NCI-H1930 (cell line): Measurements from ENCODE around the gene C1orf159.

ENCODE experiments used
- DNase-seq, 2 experiments: peaks; one replicate each; lab custom pipeline; 2025; lab: John Stamatoyannopoulos, UW

Gene C1orf159

DNA sequence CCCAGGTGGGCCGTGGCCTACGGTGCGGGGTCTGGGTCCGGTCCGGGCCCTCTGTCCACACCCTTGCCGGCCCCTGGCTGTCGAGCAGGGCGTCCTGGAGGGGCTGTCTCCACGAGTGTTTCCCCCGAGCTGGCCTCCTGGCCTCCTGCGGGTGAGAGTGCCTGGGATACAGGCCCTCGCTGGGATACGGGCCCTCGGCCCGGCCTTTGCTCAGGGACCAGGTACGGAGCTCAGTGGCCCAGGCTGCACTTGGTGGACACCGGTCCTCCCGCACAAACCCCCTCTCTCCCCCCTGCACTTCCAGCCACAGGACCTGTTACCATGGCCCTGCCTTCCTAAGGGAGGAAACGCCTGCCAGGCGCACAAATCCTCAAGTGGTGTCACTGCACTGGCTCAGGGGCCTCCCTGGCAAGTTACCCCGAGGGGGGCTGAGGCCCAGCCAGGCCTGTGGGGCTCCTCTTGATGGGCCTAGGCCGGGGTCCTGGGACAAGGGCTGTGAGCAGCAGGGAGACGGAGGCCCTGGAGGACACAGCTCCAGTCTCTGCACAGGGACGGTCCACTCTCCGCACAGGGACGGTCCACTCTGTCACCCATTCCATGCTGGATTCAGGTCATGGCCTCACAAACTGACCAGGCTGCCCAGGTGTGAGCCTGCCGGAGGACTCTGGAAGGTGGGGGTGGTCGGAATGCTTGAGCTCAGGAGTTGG, 23.6 kb downstream of the C1orf159 start:
- no peak for DNase-seq

DNA sequence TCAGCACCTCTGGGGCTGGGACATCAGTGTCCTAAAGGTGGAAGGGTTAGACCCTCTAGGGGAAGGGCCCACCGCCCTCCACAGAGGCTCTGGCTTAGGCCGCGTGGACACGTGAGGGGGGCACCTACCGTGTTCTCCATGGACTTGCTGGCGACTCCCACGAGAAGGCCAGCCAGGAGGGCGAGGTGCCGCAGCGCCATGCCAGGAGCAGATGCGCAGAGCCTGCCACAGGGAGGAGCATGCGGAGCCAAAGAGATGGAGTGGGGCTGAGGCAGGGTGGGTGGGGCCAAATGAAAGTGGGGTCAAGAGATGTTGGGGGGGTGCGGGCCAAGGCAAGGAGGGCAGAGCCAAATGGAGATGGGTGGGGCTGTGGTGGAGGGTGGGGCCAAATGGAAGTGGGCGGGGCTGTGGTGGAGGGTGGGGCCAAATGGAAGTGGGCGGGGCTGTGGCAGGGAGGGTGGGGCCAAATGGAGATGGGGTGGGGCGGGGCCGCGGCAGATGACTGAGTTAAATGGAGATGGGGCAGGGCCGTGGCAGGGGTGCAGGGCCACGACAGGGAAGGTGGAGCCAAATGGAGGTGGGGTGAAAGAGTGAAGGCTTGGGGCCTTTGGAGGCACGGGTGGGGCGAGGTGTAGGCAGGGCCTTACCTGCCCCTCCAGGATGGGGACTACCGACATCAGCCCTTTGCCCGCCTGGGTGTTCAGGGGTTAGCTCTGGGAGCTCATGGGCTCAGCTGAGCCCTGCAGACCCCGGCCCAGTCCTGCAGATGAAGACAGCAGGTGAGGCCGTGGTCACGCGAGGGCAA, 24.3 kb downstream of the C1orf159 start:
- DNase-seq = no peak

- no peak for DNase-seq
These were observed 25.2 kb downstream of the C1orf159 start for GRCh38 chr1:1090424-1091343.

DNA sequence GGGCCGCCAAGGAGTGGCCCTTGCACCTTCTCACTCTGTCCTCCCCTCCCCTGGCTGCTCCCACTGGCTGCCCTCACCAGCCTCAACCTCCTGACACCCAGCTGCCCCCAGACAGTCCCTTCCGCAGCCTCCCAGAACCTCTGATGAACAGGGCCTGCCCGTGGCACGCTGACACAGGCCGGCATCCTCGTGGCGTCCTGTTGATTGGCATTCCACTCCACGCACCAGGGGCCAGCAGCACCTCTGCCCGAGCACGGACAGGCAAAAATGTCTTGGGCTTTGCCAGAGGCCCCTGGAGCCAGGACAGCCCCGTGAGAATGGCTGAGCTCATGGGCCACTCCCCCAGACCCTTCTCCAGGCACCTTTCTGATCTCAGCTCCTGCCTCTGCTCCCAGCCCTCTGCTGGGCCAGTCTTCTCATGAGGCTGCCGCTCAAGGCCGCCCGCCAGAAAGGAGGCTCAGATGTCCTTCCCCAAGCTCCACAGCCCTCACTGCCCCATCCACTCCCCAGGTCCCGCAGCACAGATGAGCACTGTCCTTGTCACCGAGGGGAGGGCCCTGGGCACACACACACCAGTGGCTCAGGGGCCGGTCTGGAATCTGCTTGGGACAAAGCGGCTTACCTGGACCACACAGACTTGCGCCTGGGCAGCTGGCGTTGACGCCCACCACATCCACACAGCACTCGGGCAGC, 26.0 kb downstream of the C1orf159 start:
- no peak for DNase-seq

DNA sequence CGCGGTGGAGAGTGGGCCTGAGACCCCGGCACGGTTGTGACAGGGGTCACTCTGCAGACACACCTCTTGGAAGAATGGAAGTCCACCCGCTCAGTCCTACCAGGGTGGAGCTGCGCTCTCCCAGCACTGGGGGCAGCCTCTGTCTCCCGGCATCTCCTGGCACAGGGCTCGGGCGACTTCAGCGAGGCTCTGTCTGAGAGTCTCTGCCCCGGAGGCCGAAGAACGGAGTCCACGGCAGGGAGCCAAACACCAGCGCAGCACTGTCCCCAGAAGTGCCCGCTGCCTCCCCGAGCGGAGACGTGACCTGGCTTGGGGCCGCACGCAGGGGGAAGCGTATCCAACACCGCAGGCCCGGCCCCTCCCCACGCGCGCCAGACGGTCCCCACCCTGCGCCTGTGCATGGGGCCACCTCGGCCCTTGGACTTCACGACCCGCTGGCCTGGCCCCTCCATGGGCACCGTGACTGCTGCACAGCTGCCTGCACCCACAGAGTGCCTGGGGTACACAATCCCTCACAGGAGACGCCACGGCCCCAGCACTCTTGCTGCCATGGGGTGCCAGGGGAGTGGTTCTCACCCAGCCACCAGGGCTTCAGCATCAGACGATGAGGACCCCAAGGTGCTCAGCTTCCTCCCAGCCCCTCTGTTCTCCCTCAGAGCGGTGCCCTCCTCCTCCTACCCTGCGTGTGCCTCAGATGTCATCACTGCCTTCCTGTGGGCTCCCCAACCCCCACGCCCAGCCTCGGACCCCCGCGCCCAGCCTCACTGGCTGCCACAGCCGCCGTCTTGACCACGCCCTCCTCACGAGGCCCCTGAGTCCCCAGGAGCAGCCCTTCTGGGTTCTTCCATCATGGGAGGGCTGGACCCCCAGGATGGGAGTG, 26.8 kb downstream of the C1orf159 start:
- no peak for DNase-seq

GRCh38 chr1:1088029-1088800, 27.7 kb downstream of the C1orf159 start:
- no peak for DNase-seq

DNA sequence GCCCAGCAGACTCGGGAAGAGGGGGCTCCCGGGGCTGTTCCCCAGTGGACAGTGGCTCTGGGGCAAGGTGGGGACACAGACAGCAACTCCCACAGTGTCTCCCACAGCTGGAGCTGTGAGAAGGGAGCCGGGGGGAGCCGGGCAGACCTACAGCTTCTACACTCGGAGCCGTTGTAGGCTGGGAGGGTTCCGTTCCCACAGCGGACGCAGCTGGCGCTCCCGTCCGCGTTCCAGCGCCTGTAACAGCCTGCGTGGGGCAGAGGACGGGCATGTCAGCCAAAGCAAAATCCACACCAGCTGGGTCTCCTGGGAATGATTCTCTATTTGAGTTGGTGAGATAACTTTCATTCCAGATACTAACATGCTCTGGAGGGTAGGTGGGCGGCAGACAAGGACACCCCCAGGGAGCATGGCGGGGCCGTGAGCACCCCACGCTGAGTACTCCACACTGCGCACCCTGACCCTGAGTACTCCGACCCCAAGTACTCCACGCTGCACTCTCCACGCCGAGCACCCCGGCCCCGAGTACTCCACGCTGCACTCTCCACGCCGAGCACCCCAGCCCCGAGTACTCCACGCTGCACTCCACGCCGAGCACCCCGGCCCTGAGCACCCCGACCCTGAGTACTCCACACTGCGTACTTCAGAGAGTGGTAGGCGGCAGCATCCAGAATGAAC, 28.4 kb downstream of the C1orf159 start:
- no peak for DNase-seq

- DNase-seq = no peak
These were observed 29.0 kb downstream of the C1orf159 start for GRCh38 chr1:1086911-1087341.

DNA sequence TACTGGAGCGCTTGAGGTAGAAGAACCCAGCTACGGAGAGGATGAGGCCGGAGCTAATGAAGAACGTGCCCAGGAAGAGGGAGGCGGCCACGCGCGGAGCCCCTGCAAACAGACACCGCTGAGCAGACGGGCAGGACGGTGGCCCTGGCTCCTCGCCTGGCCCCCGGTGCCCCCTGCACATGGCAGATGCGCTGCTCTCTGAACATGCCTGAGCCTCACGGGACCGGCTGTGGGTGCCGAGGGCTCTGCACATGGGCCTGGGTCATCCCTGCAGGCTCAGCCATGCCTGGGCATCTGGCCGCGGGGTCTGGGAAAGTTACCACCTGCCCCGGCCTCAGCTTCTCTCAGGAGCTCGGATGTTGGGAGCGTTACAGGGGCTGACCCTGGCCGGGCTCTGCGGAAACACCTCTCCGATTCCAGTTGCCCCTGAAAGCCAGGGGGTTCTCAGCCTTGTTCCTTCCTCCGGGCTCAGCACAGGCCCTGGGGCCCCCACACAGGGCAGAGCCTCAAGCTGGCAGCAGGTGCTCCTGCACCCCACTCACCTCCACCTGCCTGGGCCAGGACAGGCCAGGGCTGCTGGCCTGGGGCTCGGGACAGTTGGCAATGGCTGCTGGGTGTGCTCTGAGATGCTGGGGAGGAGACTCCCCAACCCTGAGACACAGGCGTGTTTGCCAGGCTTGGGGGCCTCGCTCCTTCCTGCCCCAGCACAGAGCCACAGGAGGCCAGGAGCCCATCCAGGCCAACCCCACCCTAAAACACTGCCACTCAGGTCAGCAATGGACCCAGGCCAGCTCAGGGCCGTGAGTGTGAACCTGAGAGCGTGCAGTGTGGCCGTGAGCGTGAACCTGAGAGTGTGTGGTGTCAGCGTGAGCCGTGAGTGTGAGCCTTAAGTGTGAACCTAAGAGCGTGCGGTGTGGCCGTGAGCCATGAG, 29.7 kb downstream of the C1orf159 start:
- DNase-seq = no peak

DNA sequence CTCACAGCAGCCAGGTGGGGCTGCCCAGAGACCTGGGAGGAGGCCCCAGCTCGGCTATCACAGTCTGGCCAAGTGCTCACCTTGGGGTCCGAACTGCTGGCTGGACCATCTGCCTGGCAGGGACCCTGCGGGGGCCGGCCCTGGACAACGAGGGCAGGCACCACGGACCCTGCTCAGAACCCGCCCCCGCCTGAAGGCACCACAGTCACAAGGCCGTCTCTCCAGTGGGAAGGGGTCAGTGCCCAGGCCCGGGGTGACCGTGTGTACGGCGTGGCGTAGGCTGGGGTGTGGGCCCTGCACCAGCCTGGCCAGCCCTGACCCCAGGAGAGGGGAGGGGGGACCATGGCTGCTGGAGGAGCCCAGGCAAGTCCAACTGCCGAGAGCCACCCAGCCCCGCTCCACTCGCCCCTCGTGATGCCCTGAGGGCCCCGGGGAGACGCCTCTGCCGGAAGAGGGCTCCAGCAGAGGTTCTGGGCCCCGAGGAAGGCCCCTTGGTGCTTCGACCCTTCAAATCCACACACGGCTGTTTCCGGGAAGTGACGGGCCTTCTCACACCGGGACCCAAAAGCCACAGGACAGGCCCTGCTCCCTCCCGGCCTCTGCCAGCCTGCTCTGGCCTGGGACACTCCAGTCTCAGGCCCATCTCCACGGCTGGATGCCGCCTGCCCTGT, 30.6 kb downstream of the C1orf159 start:
- DNase-seq = no peak

- DNase-seq = no peak
These were observed 31.3 kb downstream of the C1orf159 start for GRCh38 chr1:1084372-1085170.

DNA sequence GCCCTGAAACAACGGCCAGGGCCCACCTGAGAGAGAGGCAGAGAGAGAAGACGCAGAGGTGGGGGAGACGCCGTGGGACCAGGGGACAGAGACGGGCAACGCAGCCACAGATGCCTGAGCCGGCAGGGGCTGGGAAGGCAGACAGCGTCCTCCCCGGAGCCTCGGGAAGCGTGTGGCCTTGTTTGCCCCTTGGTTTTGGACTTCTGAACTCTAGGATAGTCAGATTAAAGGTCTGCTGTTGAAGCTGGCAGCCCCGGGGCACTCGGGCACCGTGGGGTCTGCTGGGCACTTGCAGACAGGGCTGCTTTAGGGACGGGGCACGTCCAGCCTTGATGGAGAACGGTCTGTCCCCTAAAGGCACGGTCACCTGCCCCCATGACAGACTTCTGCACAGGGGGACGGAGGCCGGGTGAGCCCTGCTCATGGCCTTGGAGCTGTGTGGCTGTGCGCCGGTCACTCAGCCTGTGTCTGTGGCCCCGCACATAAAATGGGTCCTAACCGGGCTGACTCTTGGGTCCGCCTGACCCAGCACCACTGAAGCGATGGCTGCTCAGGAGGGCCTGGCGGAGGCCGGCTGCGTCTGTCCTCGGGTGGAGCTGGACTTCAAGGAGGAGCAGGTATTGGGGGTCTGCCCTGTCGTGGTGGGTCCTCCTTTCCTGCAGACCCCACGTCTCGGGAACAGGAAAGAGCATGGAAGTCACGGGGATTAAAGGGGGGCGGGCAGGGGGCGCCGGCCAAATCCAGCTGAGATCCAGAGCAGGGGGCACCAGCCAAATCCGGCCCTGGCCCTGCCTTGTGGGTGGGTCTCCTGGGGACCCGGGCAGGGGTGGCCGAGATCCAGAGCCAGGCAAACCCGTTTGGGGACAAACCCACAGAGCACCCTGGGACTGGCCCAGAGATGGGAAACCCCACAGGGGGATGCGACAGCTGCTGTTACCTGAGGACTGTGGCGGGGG, 32.2 kb downstream of the C1orf159 start:
- DNase-seq = no peak

DNA sequence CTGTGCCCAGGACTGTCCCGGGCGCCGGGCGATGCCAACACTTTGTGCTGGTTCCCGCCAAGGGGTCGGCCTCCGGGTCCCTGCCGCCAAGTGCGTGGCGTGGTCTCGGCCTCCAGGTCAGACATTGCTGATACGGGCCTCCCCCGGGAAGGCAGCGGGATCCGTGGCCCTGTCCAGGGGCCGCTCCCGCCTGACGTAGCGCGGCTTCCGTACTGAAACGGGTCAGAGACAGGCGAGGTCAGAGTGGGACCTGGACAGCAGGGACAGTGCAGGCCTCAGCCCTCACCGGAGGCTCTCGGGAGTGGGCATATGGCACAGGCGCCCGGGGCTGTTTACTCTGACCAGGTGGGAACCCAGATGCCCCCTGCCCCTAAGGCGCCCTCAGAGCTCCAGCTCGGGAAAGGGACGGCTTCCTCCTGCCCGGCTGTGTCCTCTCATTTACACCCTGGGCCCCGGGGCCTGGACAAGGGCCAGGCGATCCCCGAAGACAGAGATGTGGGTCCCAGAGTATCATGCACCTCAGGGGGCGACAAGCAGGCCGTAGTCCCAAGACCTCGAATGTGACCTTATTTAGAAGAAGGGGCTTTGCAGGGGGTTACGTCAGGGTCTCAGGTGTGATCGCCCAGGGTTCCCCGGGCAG, 33.0 kb downstream of the C1orf159 start:
- DNase-seq = no peak

- DNase-seq = no peak
These were observed 33.6 kb downstream of the C1orf159 start for GRCh38 chr1:1082239-1082775.
